ENCODE measurements around the gene NDC1. TPM values are rescaled to one million over a fixed set of nuclear protein-coding genes. Genes with fewer than 3 reads are reported as not detected.
"Not testable (repeated sequence)": the region's sequence is repeated elsewhere in the genome, so short reads cannot be mapped to it uniquely, and the experiment has no call there.

The NDC1 gene
- total RNA-seq, 3 donors from 2014 or later = 34.2 to 39.8 (median 37.6) TPM

GRCh38 chr1:53850082-53850673 is 12.1 kb upstream of the NDC1 start:
- Mint-ChIP-seq H3K27me3 (ENCODE audit: low read depth) (no peaks in the 10 kb centered on the region), H3K9me3 (no peaks in the 10 kb centered on the region), H3K4me3 (no peak overlapping the region), H3K36me3 (ENCODE audit: insufficient read depth) (peaks cover 34% of the 10 kb centered on the region), H3K4me1 (ENCODE audit: low read depth) (no peaks in the 10 kb centered on the region)
- no peak for DNase-seq
- ATAC-seq = no peak

- H3K4me3 Mint-ChIP-seq = no peak overlapping the region
- DNase-seq (no peak), ATAC-seq (no peak)
- H3K27me3 Mint-ChIP-seq (ENCODE audit: low read depth) = no peaks in the 10 kb centered on the region
- no peaks in the 10 kb centered on the region for H3K4me1 Mint-ChIP-seq (ENCODE audit: low read depth)
- H3K36me3 Mint-ChIP-seq (ENCODE audit: insufficient read depth) = peaks cover 22% of the 10 kb centered on the region
- H3K9me3 Mint-ChIP-seq = no peaks in the 10 kb centered on the region
These were observed 9.9 kb upstream of the NDC1 start for GRCh38 chr1:53847980-53848379.

- Mint-ChIP-seq H3K9me3 (peaks cover 6% of the 10 kb centered on the region), H3K4me3 (no peak overlapping the region), H3K36me3 (ENCODE audit: insufficient read depth) (no peaks in the 10 kb centered on the region), H3K27me3 (ENCODE audit: low read depth) (peaks cover 3% of the 10 kb centered on the region), H3K4me1 (ENCODE audit: low read depth) (peaks cover 8% of the 10 kb centered on the region)
- DNase-seq = no peak
- no peak for ATAC-seq
These were observed 4.3 kb upstream of the NDC1 start for GRCh38 chr1:53842347-53842746.

- peaks cover 6% of the 10 kb centered on the region for H3K9me3 Mint-ChIP-seq
- H3K27me3 Mint-ChIP-seq (ENCODE audit: low read depth) = peaks cover 3% of the 10 kb centered on the region
- H3K36me3 Mint-ChIP-seq (ENCODE audit: insufficient read depth) = peaks cover 2% of the 10 kb centered on the region
- DNase-seq (no peak), ATAC-seq (no peak)
- H3K4me1 Mint-ChIP-seq (ENCODE audit: low read depth) = peaks cover 22% of the 10 kb centered on the region
- peak overlapping the region; percentile 99 for H3K4me3 Mint-ChIP-seq
These were observed 518 bp upstream of the NDC1 start for GRCh38 chr1:53838654-53838974.

GRCh38 chr1:53837646-53837923 is 511 bp downstream of the NDC1 start:
- Mint-ChIP-seq H3K4me3 (peak overlapping the region; percentile 99), H3K36me3 (ENCODE audit: insufficient read depth) (peaks cover 2% of the 10 kb centered on the region), H3K4me1 (ENCODE audit: low read depth) (peaks cover 22% of the 10 kb centered on the region), H3K27me3 (ENCODE audit: low read depth) (peaks cover 3% of the 10 kb centered on the region), H3K9me3 (peaks cover 5% of the 10 kb centered on the region)
- no peak for DNase-seq
- ATAC-seq = no peak

- DNase-seq = no peak
These were observed 2.6 kb downstream of the NDC1 start for GRCh38 chr1:53835491-53835890.

GRCh38 chr1:53834776-53835175 is 3.3 kb downstream of the NDC1 start:
- Mint-ChIP-seq H3K36me3 (ENCODE audit: insufficient read depth) (peaks cover 9% of the 10 kb centered on the region), H3K4me1 (ENCODE audit: low read depth) (peaks cover 22% of the 10 kb centered on the region), H3K9me3 (no peaks in the 10 kb centered on the region), H3K27me3 (ENCODE audit: low read depth) (no peaks in the 10 kb centered on the region), H3K4me3 (no peak overlapping the region)
- DNase-seq = no peak
- ATAC-seq = no peak

More at GRCh38 chr1:53835491-53835890, 2.6 kb downstream of the NDC1 start:
- Mint-ChIP-seq H3K27me3 (ENCODE audit: low read depth) (no peaks in the 10 kb centered on the region), H3K4me1 (ENCODE audit: low read depth) (peaks cover 22% of the 10 kb centered on the region), H3K9me3 (no peaks in the 10 kb centered on the region), H3K4me3 (peak overlapping the region; percentile 72), H3K36me3 (ENCODE audit: insufficient read depth) (peaks cover 8% of the 10 kb centered on the region)
- no peak for ATAC-seq

- Mint-ChIP-seq H3K36me3 (ENCODE audit: insufficient read depth) (peaks cover 20% of the 10 kb centered on the region), H3K27me3 (ENCODE audit: low read depth) (no peaks in the 10 kb centered on the region), H3K4me1 (ENCODE audit: low read depth) (peaks cover 16% of the 10 kb centered on the region), H3K9me3 (no peaks in the 10 kb centered on the region), H3K4me3 (no peak overlapping the region)
- ATAC-seq (no peak), DNase-seq (no peak)
These were observed 4.7 kb downstream of the NDC1 start for GRCh38 chr1:53833393-53833792.

GRCh38 chr1:53826367-53826766 is 11.7 kb downstream of the NDC1 start:
- no peaks in the 10 kb centered on the region for H3K9me3 Mint-ChIP-seq
- ATAC-seq (no peak), DNase-seq (no peak)
- H3K4me3 Mint-ChIP-seq = no peak overlapping the region
- peaks cover 30% of the 10 kb centered on the region for H3K36me3 Mint-ChIP-seq (ENCODE audit: insufficient read depth)
- H3K27me3 Mint-ChIP-seq (ENCODE audit: low read depth) = no peaks in the 10 kb centered on the region
- no peaks in the 10 kb centered on the region for H3K4me1 Mint-ChIP-seq (ENCODE audit: low read depth)

GRCh38 chr1:53825306-53825705 is 12.8 kb downstream of the NDC1 start:
- H3K4me3 Mint-ChIP-seq = no peak overlapping the region
- no peaks in the 10 kb centered on the region for H3K9me3 Mint-ChIP-seq
- peaks cover 30% of the 10 kb centered on the region for H3K36me3 Mint-ChIP-seq (ENCODE audit: insufficient read depth)
- H3K4me1 Mint-ChIP-seq (ENCODE audit: low read depth) = no peaks in the 10 kb centered on the region
- no peak for ATAC-seq
- no peak for DNase-seq
- H3K27me3 Mint-ChIP-seq (ENCODE audit: low read depth) = no peaks in the 10 kb centered on the region

- Mint-ChIP-seq H3K36me3 (ENCODE audit: insufficient read depth) (peaks cover 31% of the 10 kb centered on the region), H3K4me1 (ENCODE audit: low read depth) (no peaks in the 10 kb centered on the region), H3K9me3 (no peaks in the 10 kb centered on the region), H3K4me3 (no peak overlapping the region), H3K27me3 (ENCODE audit: low read depth) (no peaks in the 10 kb centered on the region)
- DNase-seq (no peak), ATAC-seq (no peak)
These were observed 15.2 kb downstream of the NDC1 start for GRCh38 chr1:53822931-53823330.

GRCh38 chr1:53821380-53821779 is 16.7 kb downstream of the NDC1 start:
- no peaks in the 10 kb centered on the region for H3K27me3 Mint-ChIP-seq (ENCODE audit: low read depth)
- H3K36me3 Mint-ChIP-seq (ENCODE audit: insufficient read depth) = peaks cover 35% of the 10 kb centered on the region
- no peak overlapping the region for H3K4me3 Mint-ChIP-seq
- no peaks in the 10 kb centered on the region for H3K9me3 Mint-ChIP-seq
- DNase-seq = no peak
- peaks cover 2% of the 10 kb centered on the region for H3K4me1 Mint-ChIP-seq (ENCODE audit: low read depth)
- ATAC-seq = no peak

GRCh38 chr1:53819387-53819786 is 18.7 kb downstream of the NDC1 start:
- ATAC-seq (no peak), DNase-seq (no peak)
- no peaks in the 10 kb centered on the region for H3K9me3 Mint-ChIP-seq
- H3K36me3 Mint-ChIP-seq (ENCODE audit: insufficient read depth) = peaks cover 46% of the 10 kb centered on the region
- H3K4me1 Mint-ChIP-seq (ENCODE audit: low read depth) = peaks cover 6% of the 10 kb centered on the region
- no peaks in the 10 kb centered on the region for H3K27me3 Mint-ChIP-seq (ENCODE audit: low read depth)
- H3K4me3 Mint-ChIP-seq = no peak overlapping the region

- H3K36me3 Mint-ChIP-seq (ENCODE audit: insufficient read depth) = peaks cover 67% of the 10 kb centered on the region
- H3K4me1 Mint-ChIP-seq (ENCODE audit: low read depth); H3K9me3 Mint-ChIP-seq; H3K27me3 Mint-ChIP-seq (ENCODE audit: low read depth); DNase-seq; ATAC-seq; H3K4me3 Mint-ChIP-seq: not testable (repeated sequence)
These were observed 21.5 kb downstream of the NDC1 start for GRCh38 chr1:53816584-53816983.

GRCh38 chr1:53815484-53815883 is 22.6 kb downstream of the NDC1 start:
- peaks cover 74% of the 10 kb centered on the region for H3K36me3 Mint-ChIP-seq (ENCODE audit: insufficient read depth)
- H3K9me3 Mint-ChIP-seq; DNase-seq; H3K4me1 Mint-ChIP-seq (ENCODE audit: low read depth); ATAC-seq; H3K27me3 Mint-ChIP-seq (ENCODE audit: low read depth); H3K4me3 Mint-ChIP-seq: not testable (repeated sequence)

- no peak for ATAC-seq
- Mint-ChIP-seq H3K4me1 (ENCODE audit: low read depth) (peaks cover 4% of the 10 kb centered on the region), H3K4me3 (no peak overlapping the region), H3K27me3 (ENCODE audit: low read depth) (no peaks in the 10 kb centered on the region), H3K9me3 (no peaks in the 10 kb centered on the region), H3K36me3 (ENCODE audit: insufficient read depth) (peaks cover 70% of the 10 kb centered on the region)
- DNase-seq = no peak
These were observed 26.7 kb downstream of the NDC1 start for GRCh38 chr1:53811414-53811851.

Data from activated T-cell treated with anti-CD3 and anti-CD28 coated beads, Interleukin-2, amount 50 U/mL, for 4 hours (primary cell).